NCI-H748 treated with DMSO at 0.1 percent for 48 hours (cell line): ENCODE measurements around the gene COPS6.

Source experiments
- DNase-seq: peaks from one replicate; lab custom pipeline; 2025; lab: John Stamatoyannopoulos, UW

COPS6 gene

GRCh38 chr7:100127866-100128636 lies 39.3 kb downstream of the COPS6 start:
- DNase-seq: no peak

GRCh38 chr7:100128637-100128963 lies 39.8 kb downstream of the COPS6 start:
- DNase-seq: no peak

- DNase-seq: peak; percentile 6
Observed at GRCh38 chr7:100130220-100130607, 41.4 kb downstream of the COPS6 start.

GRCh38 chr7:100130608-100131453 lies 42.1 kb downstream of the COPS6 start:
- peak; percentile 67 for DNase-seq

GRCh38 chr7:100132126-100132525 lies 43.4 kb downstream of the COPS6 start:
- no peak for DNase-seq

GRCh38 chr7:100132697-100133151 lies 44.0 kb downstream of the COPS6 start:
- DNase-seq: peak; percentile 73

- DNase-seq: no peak
Observed at GRCh38 chr7:100137851-100138760, 49.3 kb downstream of the COPS6 start.

- no peak for DNase-seq
Observed at GRCh38 chr7:100141555-100141949, 52.8 kb downstream of the COPS6 start.
